ENCODE data around the gene SNX9.

- TF ChIP-seq TAF1 (IDR thresholded peaks at IDR 0.05; ENCODE audit: low read depth): no peak
- TF ChIP-seq CTCF (IDR thresholded peaks at IDR 0.05; ENCODE audit: poor library complexity, severe bottlenecking): no peak
- no peak for TF ChIP-seq EZH2 (IDR thresholded peaks at IDR 0.05; ENCODE audit: borderline replicate concordance, insufficient read depth, low read length, poor library complexity, severe bottlenecking)
- TF ChIP-seq RAD21 (conservative IDR thresholded peaks at IDR 0.05): no peak
- TF ChIP-seq POLR2AphosphoS5 (IDR thresholded peaks at IDR 0.05): no peak
- no peak for TF ChIP-seq EP300 (conservative IDR thresholded peaks at IDR 0.05; ENCODE audit: poor library complexity, severe bottlenecking)
- no peak for TF ChIP-seq MXI1 (conservative IDR thresholded peaks at IDR 0.05; ENCODE audit: poor library complexity, severe bottlenecking)
- no peak for TF ChIP-seq SMC3 (conservative IDR thresholded peaks at IDR 0.05; ENCODE audit: poor library complexity)
Measured at GRCh38 chr6:157775376-157775775, 47.7 kb upstream of the SNX9 start.

Measured in neural cell (in vitro differentiated cells).